Prostate gland (tissue), 2 donors: ENCODE results near the gene FAM120AOS. TPM values are rescaled to one million over a fixed set of nuclear protein-coding genes. Genes with fewer than 3 reads are reported as not detected.

Experiments used
- DNase-seq: peaks from one replicate; pipeline ENCODE4 v3.0.0-alpha.2; 2019; ENCODE audit warnings: low spot score
- H3K27ac ChIP-seq, 2 donors: fragments of 200-600 bp; sonication (generic); 2 replicates each; pipeline ENCODE4 v1.5.1; 2017 to 2019
- H3K27me3 ChIP-seq: fragments of 200-600 bp; sonication (generic); replicated peaks from 2 replicates; pipeline ENCODE4 v1.5.1; 2019; ENCODE audit not compliant: insufficient read depth
- H3K36me3 ChIP-seq, 2 donors: fragments of 200-600 bp; sonication (generic); 1 replicate in 1 of 2; 2 replicates in 1 of 2; pipeline versions ENCODE4 v1.5.1 to v1.8.1; 2017 to 2019
- H3K4me1 ChIP-seq: fragments of 200-600 bp; sonication (generic); replicated peaks from 2 replicates; pipeline ENCODE4 v1.5.1; 2019
- H3K4me3 ChIP-seq, 2 donors: fragments of 200-600 bp; sonication (generic); 2 replicates each; pipeline ENCODE4 v1.5.1; 2017 to 2019
- H3K9me3 ChIP-seq: fragments of 200-600 bp; sonication (generic); 2 replicates; pipeline ENCODE4 v1.5.1; 2017
- CTCF ChIP-seq, 4 experiments: fragments of 200-600 bp in 2 of 4; fragments of 450-650 bp in 2 of 4; sonication (generic) in 2 of 4; IDR thresholded peaks; 1 replicate in 3 of 4; 2 replicates in 1 of 4; pipeline ENCODE4 v1.5.1; 2016 to 2019; ENCODE audit warnings: antibody characterized with exemption in 4 of 4, mild to moderate bottlenecking in 2 of 4, moderate library complexity in 2 of 4
- POLR2A ChIP-seq: fragments of 450-650 bp; IDR thresholded peaks from one replicate; pipeline ENCODE4 v1.6.1; 2016; ENCODE audit warnings: antibody characterized with exemption, mild to moderate bottlenecking
- POLR2AphosphoS5 ChIP-seq: sonication (generic); formaldehyde crosslinking; IDR thresholded peaks from one replicate; pipeline ENCODE4 v1.6.1; 2017; ENCODE audit warnings: antibody characterized with exemption
- WGBS: methylation state at CpG from one replicate; pipeline ENCODE4 v1.1.5; 2018; 5-methylcytosine and 5-hydroxymethylcytosine counted together
- intact Hi-C: fragments of 100-400 bp; cut with DNase I; formaldehyde crosslinking; loops from one replicate; pipeline ENCODE4 v1.14.2; 2022
- total RNA-seq, 2 donors: library from RNA; depleted of rRNA; stranded (reverse); fragments of >200 nt; gene quantifications; one replicate each; pipeline ENCODE4 v1.1.0, GENCODE V29; 2016

The FAM120AOS gene
- total RNA-seq, 2 donors from 2014 or later, result 60.7 to 83.8 TPM

- no peak for TF ChIP-seq POLR2A
- TF ChIP-seq POLR2AphosphoS5, result no peak
- no peak for TF ChIP-seq CTCF (IDR thresholded peaks at IDR 0.05)
- Histone ChIP-seq H3K4me3 (no peak overlapping the region), H3K27me3 (no peaks in the 10 kb centered on the region), H3K9me3 (no peaks in the 10 kb centered on the region), H3K36me3 (no peaks in the 10 kb centered on the region), H3K27ac (peak overlapping the region; percentile 51 to 62), H3K4me1 (no peaks in the 10 kb centered on the region)
- DNase-seq, result no peak
- intact Hi-C loops, result no loop called here
- 20% methylated on average over 5 of the region's 5 CpGs for WGBS
These were observed 15.5 kb upstream of the FAM120AOS start for GRCh38 chr9:93468763-93469456.

GRCh38 chr9:93467462-93467861 lies 14.1 kb upstream of the FAM120AOS start:
- 71% methylated on average over 3 of the region's 3 CpGs for WGBS
- Histone ChIP-seq H3K4me3 (no peak overlapping the region), H3K9me3 (no peaks in the 10 kb centered on the region), H3K27me3 (no peaks in the 10 kb centered on the region), H3K4me1 (no peaks in the 10 kb centered on the region), H3K36me3 (no peaks in the 10 kb centered on the region), H3K27ac (no peak overlapping the region)
- intact Hi-C loops, result no loop called here
- TF ChIP-seq POLR2AphosphoS5 (no peak), CTCF (IDR thresholded peaks at IDR 0.05) (no peak), POLR2A (no peak)
- no peak for DNase-seq

- H3K4me1 ChIP-seq, result no peaks in the 10 kb centered on the region
- DNase-seq, result no peak
- H3K27me3 ChIP-seq, result no peaks in the 10 kb centered on the region
- no peak overlapping the region for H3K27ac ChIP-seq
- no peaks in the 10 kb centered on the region for H3K9me3 ChIP-seq
- H3K36me3 ChIP-seq, result no peaks in the 10 kb centered on the region
- no peak for TF ChIP-seq POLR2AphosphoS5
- no peak for TF ChIP-seq CTCF (IDR thresholded peaks at IDR 0.05)
- no peak for TF ChIP-seq POLR2A
- intact Hi-C loops, result no loop called here
- WGBS, result 30% methylated on average over 3 of the region's 3 CpGs
- no peak overlapping the region for H3K4me3 ChIP-seq
These were observed 13.7 kb upstream of the FAM120AOS start for GRCh38 chr9:93467062-93467416.

GRCh38 chr9:93466416-93467061 lies 13.2 kb upstream of the FAM120AOS start:
- no peaks in the 10 kb centered on the region for H3K36me3 ChIP-seq
- intact Hi-C loops, result no loop called here
- H3K4me1 ChIP-seq, result no peaks in the 10 kb centered on the region
- no peak overlapping the region for H3K4me3 ChIP-seq
- no peak for DNase-seq
- TF ChIP-seq POLR2AphosphoS5 (no peak), POLR2A (no peak), CTCF (IDR thresholded peaks at IDR 0.05) (no peak)
- H3K27ac ChIP-seq, result no peak overlapping the region
- no peaks in the 10 kb centered on the region for H3K9me3 ChIP-seq
- H3K27me3 ChIP-seq, result no peaks in the 10 kb centered on the region
- WGBS, result 45% methylated on average over 7 of the region's 7 CpGs

GRCh38 chr9:93465855-93466254 lies 12.5 kb upstream of the FAM120AOS start:
- Histone ChIP-seq H3K4me1 (no peaks in the 10 kb centered on the region), H3K36me3 (no peaks in the 10 kb centered on the region), H3K27me3 (no peaks in the 10 kb centered on the region), H3K27ac (no peak overlapping the region), H3K9me3 (no peaks in the 10 kb centered on the region), H3K4me3 (no peak overlapping the region)
- DNase-seq, result no peak
- intact Hi-C loops, result no loop called here
- 89% methylated on average over 6 of the region's 6 CpGs for WGBS
- TF ChIP-seq POLR2AphosphoS5 (no peak), POLR2A (no peak), CTCF (IDR thresholded peaks at IDR 0.05) (no peak)
